GM18520 (cell line): ENCODE results near the gene ZNF831.

Experiments
- ATAC-seq: cut with Tn5 transposase; IDR thresholded peaks from one replicate; pipeline ENCODE4 v1.9.1; 2021; ENCODE audit not compliant: unreplicated experiment

ZNF831 gene

GRCh38 chr20:59246691-59247400 is 83.2 kb downstream of the ZNF831 start:
- no peak for ATAC-seq

GRCh38 chr20:59247731-59248684 is 84.4 kb downstream of the ZNF831 start:
- no peak for ATAC-seq

GRCh38 chr20:59250293-59250692 is 86.7 kb downstream of the ZNF831 start:
- no peak for ATAC-seq

- no peak for ATAC-seq
Observed at GRCh38 chr20:59253325-59253724, 89.7 kb downstream of the ZNF831 start.

GRCh38 chr20:59253779-59254319 is 90.2 kb downstream of the ZNF831 start:
- no peak for ATAC-seq

GRCh38 chr20:59255256-59255655 is 91.6 kb downstream of the ZNF831 start:
- ATAC-seq, result no peak

- ATAC-seq, result no peak
Observed at GRCh38 chr20:59258221-59258621, 94.6 kb downstream of the ZNF831 start.

- no peak for ATAC-seq
Observed at GRCh38 chr20:59259946-59260345, 96.3 kb downstream of the ZNF831 start.

GRCh38 chr20:59265298-59265697 is 101.7 kb downstream of the ZNF831 start:
- no peak for ATAC-seq

GRCh38 chr20:59268870-59269269 is 105.2 kb downstream of the ZNF831 start:
- ATAC-seq, result no peak

GRCh38 chr20:59269411-59270025 is 105.9 kb downstream of the ZNF831 start:
- no peak for ATAC-seq

GRCh38 chr20:59270380-59270779 is 106.8 kb downstream of the ZNF831 start:
- ATAC-seq, result no peak

GRCh38 chr20:59273739-59274357 is 110.2 kb downstream of the ZNF831 start:
- ATAC-seq, result no peak

- no peak for ATAC-seq
Observed at GRCh38 chr20:59276938-59277337, 113.3 kb downstream of the ZNF831 start.

- ATAC-seq, result no peak
Observed at GRCh38 chr20:59284470-59284869, 120.8 kb downstream of the ZNF831 start.

- no peak for ATAC-seq
Observed at GRCh38 chr20:59289994-59290393, 126.4 kb downstream of the ZNF831 start.

- no peak for ATAC-seq
Observed at GRCh38 chr20:59291740-59292383, 128.2 kb downstream of the ZNF831 start.

GRCh38 chr20:59295531-59295930 is 131.9 kb downstream of the ZNF831 start:
- no peak for ATAC-seq

- no peak for ATAC-seq
Observed at GRCh38 chr20:59297686-59298085, 134.1 kb downstream of the ZNF831 start.

- no peak for ATAC-seq
Observed at GRCh38 chr20:59299945-59300332, 136.3 kb downstream of the ZNF831 start.
